ENCODE measurements around the gene SLC25A2.

DNA sequence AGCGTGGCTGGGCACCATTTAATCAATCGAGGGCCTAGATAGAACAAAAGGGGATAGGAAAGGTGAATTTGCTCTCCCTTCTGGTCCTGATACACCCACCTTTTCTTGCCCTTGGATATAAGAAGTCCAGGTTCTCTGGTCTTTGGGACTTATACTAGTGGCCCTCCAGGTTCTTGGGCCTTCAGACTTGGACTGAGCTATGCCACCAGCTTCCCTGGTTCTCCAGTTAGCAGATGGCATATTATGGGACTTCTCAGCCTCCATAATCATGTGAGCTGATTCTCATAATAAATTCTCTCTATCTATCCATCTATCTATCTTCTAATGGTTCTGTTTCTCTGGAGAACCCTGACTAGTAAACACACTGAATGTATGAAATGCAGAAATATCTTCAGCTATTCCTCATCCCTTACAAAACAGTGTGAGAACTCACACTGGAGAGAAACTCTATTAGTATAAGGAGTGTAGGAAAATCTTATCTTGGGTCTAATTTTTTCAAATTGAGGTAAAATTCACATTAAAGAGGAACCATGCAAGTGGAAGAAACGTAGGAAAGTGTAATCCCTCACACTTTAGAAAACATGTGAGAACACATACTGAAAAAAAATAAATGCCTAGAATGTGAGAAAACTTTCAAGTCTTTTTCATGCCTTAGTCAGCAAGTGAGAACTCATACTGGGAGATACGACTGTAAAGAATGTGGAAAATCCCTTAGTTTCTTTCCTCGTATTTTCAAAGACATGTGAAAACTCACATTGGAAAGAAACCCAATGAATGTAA, 43.2 kb downstream of the SLC25A2 start:
- TF ChIP-seq, protein P1, sequence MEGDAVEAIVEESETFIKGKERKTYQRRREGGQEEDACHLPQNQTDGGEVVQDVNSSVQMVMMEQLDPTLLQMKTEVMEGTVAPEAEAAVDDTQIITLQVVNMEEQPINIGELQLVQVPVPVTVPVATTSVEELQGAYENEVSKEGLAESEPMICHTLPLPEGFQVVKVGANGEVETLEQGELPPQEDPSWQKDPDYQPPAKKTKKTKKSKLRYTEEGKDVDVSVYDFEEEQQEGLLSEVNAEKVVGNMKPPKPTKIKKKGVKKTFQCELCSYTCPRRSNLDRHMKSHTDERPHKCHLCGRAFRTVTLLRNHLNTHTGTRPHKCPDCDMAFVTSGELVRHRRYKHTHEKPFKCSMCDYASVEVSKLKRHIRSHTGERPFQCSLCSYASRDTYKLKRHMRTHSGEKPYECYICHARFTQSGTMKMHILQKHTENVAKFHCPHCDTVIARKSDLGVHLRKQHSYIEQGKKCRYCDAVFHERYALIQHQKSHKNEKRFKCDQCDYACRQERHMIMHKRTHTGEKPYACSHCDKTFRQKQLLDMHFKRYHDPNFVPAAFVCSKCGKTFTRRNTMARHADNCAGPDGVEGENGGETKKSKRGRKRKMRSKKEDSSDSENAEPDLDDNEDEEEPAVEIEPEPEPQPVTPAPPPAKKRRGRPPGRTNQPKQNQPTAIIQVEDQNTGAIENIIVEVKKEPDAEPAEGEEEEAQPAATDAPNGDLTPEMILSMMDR (conservative IDR thresholded peaks at IDR 0.05 in 1 of 2, IDR thresholded peaks at IDR 0.05 in 1 of 2; ENCODE audit: extremely low read depth in 1 of 2, insufficient read depth in 1 of 2, low read depth in 1 of 2, low read length in 2 of 2): no peak
- TF ChIP-seq EZH2 (IDR thresholded peaks at IDR 0.05; ENCODE audit: borderline replicate concordance, low read length): no peak
